ENCODE measurements around the gene GMPR. TPM values are rescaled to one million over a fixed set of nuclear protein-coding genes. Genes with fewer than 3 reads are reported as not detected.

The GMPR gene
- total RNA-seq, 1 donor from 2014 or later: 0.96 TPM

DNA sequence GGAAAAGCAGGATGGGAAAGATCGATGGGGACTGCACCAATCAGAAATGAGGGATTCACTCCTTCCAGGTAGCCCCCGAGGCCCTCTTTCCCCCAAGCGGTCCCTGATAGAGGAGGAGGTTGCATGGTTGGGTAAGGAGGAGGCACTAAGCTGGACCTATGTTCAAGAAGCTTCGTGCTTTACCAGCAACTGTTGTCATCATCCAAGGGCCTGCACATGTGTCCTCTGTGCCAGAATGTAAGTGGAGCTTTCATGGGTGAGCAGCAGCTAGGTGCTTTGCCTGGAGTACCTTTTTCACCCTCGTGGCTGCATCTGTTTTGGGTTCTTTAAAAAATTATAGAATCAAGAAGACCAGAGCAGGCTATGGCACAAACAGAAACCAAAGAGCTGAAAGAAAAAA, 54.0 kb downstream of the GMPR start:
- intact Hi-C loops (cut with micrococcal nuclease): no loop called here
- no peaks in the 10 kb centered on the region for H3K9me3 Mint-ChIP-seq
- no peak overlapping the region for H3K4me3 Mint-ChIP-seq
- no peaks in the 10 kb centered on the region for H3K27me3 Mint-ChIP-seq (ENCODE audit: insufficient read depth)
- no peak for DNase-seq (ENCODE audit: low spot score)
- no peak overlapping the region for H3K27ac Mint-ChIP-seq
- no peaks in the 10 kb centered on the region for H3K4me1 Mint-ChIP-seq (ENCODE audit: low read depth)
- H3K36me3 Mint-ChIP-seq (ENCODE audit: low read depth): no peaks in the 10 kb centered on the region

DNA sequence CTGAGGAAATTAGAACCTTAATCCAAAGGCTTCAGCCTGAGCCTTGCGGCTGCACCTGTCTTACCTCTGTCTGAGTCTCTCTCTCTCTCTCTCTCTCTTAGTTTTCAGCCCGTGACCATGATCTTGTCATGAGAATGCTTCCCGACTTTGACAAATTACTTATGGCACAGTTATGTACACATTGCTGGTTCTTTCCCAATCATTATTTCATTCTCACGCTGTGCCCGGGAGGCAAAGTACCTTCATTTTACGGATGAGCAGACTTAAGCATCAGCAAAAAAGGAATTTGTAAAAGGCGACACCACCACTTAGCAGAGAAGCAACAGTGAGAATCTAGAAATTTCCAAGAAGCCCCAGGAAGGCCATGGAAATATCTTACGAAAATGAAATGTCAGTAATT, 54.6 kb downstream of the GMPR start:
- H3K4me3 Mint-ChIP-seq: no peak overlapping the region
- no peaks in the 10 kb centered on the region for H3K4me1 Mint-ChIP-seq (ENCODE audit: low read depth)
- no peaks in the 10 kb centered on the region for H3K27me3 Mint-ChIP-seq (ENCODE audit: insufficient read depth)
- H3K36me3 Mint-ChIP-seq (ENCODE audit: low read depth): no peaks in the 10 kb centered on the region
- H3K9me3 Mint-ChIP-seq: no peaks in the 10 kb centered on the region
- H3K27ac Mint-ChIP-seq: no peak overlapping the region
- no peak for DNase-seq (ENCODE audit: low spot score)
- intact Hi-C loops (cut with micrococcal nuclease): no loop called here

- Mint-ChIP-seq H3K9me3 (no peaks in the 10 kb centered on the region), H3K4me1 (ENCODE audit: low read depth) (no peaks in the 10 kb centered on the region), H3K27ac (no peak overlapping the region), H3K36me3 (ENCODE audit: low read depth) (peaks cover 3% of the 10 kb centered on the region), H3K4me3 (no peak overlapping the region), H3K27me3 (ENCODE audit: insufficient read depth) (no peaks in the 10 kb centered on the region)
- intact Hi-C loops (cut with micrococcal nuclease): no loop called here
- DNase-seq (ENCODE audit: low spot score): no peak
Measured at GRCh38 chr6:16294371-16294770, 56.0 kb downstream of the GMPR start.

- Mint-ChIP-seq H3K4me3 (no peak overlapping the region), H3K36me3 (ENCODE audit: low read depth) (peaks cover 8% of the 10 kb centered on the region), H3K27ac (no peak overlapping the region), H3K9me3 (no peaks in the 10 kb centered on the region), H3K27me3 (ENCODE audit: insufficient read depth) (no peaks in the 10 kb centered on the region), H3K4me1 (ENCODE audit: low read depth) (no peaks in the 10 kb centered on the region)
- DNase-seq (ENCODE audit: low spot score): no peak
- intact Hi-C loops (cut with micrococcal nuclease): no loop called here
Measured at GRCh38 chr6:16295060-16295459, 56.7 kb downstream of the GMPR start.

DNA sequence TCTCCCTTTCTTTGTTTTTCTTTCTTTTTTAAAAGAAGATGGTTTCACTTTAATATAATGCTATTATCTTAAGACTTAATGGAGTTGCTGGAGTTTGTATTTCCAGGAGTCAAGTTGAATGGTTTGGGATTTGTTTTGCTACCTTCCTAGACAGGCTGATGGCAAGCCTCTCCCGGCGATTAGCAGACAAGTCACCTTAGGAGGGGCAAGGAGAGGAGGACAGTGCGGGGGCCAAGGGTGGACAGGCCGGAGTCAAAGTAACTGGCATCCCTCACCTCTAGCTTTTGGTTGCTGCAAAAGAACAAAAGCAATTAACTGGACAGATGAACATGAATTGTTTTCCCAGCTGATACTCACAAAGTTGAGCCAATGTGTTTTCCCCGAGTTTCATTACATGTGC, 57.1 kb downstream of the GMPR start:
- Mint-ChIP-seq H3K36me3 (ENCODE audit: low read depth) (peaks cover 9% of the 10 kb centered on the region), H3K27me3 (ENCODE audit: insufficient read depth) (no peaks in the 10 kb centered on the region), H3K27ac (no peak overlapping the region), H3K4me3 (no peak overlapping the region), H3K4me1 (ENCODE audit: low read depth) (no peaks in the 10 kb centered on the region), H3K9me3 (no peaks in the 10 kb centered on the region)
- no peak for DNase-seq (ENCODE audit: low spot score)
- intact Hi-C loops (cut with micrococcal nuclease): no loop called here

DNA sequence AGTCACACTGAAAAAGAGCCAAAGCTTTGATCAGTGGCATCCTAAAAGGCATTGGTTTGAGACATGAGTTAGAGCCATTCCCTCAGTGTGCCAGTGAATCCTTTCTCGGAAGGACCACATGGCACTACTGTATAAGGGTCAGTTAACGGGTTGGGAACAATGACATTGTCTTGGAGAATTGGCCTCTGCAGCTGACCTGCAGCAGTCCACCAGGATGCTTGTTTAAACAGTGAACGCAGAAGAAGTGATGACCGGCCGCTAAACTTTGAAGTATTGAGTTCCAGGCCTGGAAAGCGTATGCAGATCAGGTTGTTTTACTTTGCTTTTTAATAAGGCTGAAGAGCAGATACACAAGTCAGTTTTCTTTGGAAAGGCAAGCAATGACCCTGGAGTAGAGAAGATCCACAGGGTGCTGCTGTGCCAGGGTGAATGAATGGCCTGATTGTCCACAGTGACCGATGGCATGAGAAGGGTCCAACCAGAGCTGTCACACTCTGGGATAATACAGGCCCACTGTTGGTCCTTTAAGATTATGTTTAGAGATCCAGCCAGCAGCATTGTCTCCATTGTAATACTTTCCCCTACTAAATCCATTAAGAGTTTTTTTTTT, 57.8 kb downstream of the GMPR start:
- no peak overlapping the region for H3K27ac Mint-ChIP-seq

GRCh38 chr6:16299861-16300260, 61.5 kb downstream of the GMPR start:
- intact Hi-C loops (cut with micrococcal nuclease): no loop called here
- DNase-seq (ENCODE audit: low spot score): no peak
- no peak overlapping the region for H3K4me3 Mint-ChIP-seq
- H3K9me3 Mint-ChIP-seq: no peaks in the 10 kb centered on the region
- no peak overlapping the region for H3K27ac Mint-ChIP-seq
- no peaks in the 10 kb centered on the region for H3K4me1 Mint-ChIP-seq (ENCODE audit: low read depth)
- no peaks in the 10 kb centered on the region for H3K27me3 Mint-ChIP-seq (ENCODE audit: insufficient read depth)
- peaks cover 20% of the 10 kb centered on the region for H3K36me3 Mint-ChIP-seq (ENCODE audit: low read depth)

More for the DNA sequence above, 57.8 kb downstream of the GMPR start:
- Mint-ChIP-seq H3K4me1 (ENCODE audit: low read depth) (no peaks in the 10 kb centered on the region), H3K27me3 (ENCODE audit: insufficient read depth) (no peaks in the 10 kb centered on the region), H3K4me3 (no peak overlapping the region), H3K9me3 (no peaks in the 10 kb centered on the region), H3K36me3 (ENCODE audit: low read depth) (peaks cover 9% of the 10 kb centered on the region)
- DNase-seq (ENCODE audit: low spot score): no peak
- intact Hi-C loops (cut with micrococcal nuclease): no loop called here

- Mint-ChIP-seq H3K4me1 (ENCODE audit: low read depth) (peaks cover 7% of the 10 kb centered on the region), H3K9me3 (no peaks in the 10 kb centered on the region), H3K27me3 (ENCODE audit: insufficient read depth) (no peaks in the 10 kb centered on the region), H3K36me3 (ENCODE audit: low read depth) (peaks cover 22% of the 10 kb centered on the region), H3K27ac (no peak overlapping the region), H3K4me3 (no peak overlapping the region)
- DNase-seq (ENCODE audit: low spot score): no peak
- intact Hi-C loops (cut with micrococcal nuclease): no loop called here
Measured at GRCh38 chr6:16301511-16301910, 63.1 kb downstream of the GMPR start.

GRCh38 chr6:16302721-16303552, 64.5 kb downstream of the GMPR start:
- H3K27ac Mint-ChIP-seq: no peak overlapping the region
- H3K27me3 Mint-ChIP-seq (ENCODE audit: insufficient read depth): no peaks in the 10 kb centered on the region
- no peak for DNase-seq (ENCODE audit: low spot score)
- peaks cover 7% of the 10 kb centered on the region for H3K4me1 Mint-ChIP-seq (ENCODE audit: low read depth)
- H3K4me3 Mint-ChIP-seq: no peak overlapping the region
- intact Hi-C loops (cut with micrococcal nuclease): no loop called here
- H3K9me3 Mint-ChIP-seq: no peaks in the 10 kb centered on the region
- peaks cover 26% of the 10 kb centered on the region for H3K36me3 Mint-ChIP-seq (ENCODE audit: low read depth)

- Mint-ChIP-seq H3K27me3 (ENCODE audit: insufficient read depth) (no peaks in the 10 kb centered on the region), H3K4me3 (no peak overlapping the region), H3K4me1 (ENCODE audit: low read depth) (peaks cover 7% of the 10 kb centered on the region), H3K27ac (no peak overlapping the region), H3K36me3 (ENCODE audit: low read depth) (peaks cover 27% of the 10 kb centered on the region), H3K9me3 (no peaks in the 10 kb centered on the region)
- intact Hi-C loops (cut with micrococcal nuclease): no loop called here
- DNase-seq (ENCODE audit: low spot score): no peak
Measured at GRCh38 chr6:16305246-16305725, 66.9 kb downstream of the GMPR start.

DNA sequence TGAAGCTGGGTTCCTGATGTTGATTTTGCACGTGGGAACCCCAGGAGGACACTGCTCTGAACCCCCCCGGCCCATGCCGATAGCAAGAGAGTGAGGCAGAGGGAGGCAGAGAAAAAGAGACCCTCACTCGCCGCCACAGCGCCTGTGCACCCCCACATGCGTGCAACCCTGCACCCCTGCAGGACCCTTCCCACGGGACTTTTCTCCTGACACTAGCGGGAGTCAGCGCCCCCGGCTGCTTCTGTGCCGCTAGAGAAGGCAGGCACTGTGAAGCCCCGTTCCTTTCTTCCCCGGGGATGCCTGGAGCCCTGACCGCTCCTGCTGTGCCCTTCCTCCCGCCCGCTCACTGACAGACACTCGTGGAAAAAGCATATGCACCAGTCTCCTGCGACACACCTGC, 67.4 kb downstream of the GMPR start:
- no peak for DNase-seq (ENCODE audit: low spot score)
- Mint-ChIP-seq H3K27ac (no peak overlapping the region), H3K4me1 (ENCODE audit: low read depth) (peaks cover 7% of the 10 kb centered on the region), H3K9me3 (no peaks in the 10 kb centered on the region), H3K4me3 (no peak overlapping the region), H3K27me3 (ENCODE audit: insufficient read depth) (no peaks in the 10 kb centered on the region), H3K36me3 (ENCODE audit: low read depth) (peaks cover 27% of the 10 kb centered on the region)
- intact Hi-C loops (cut with micrococcal nuclease): no loop called here

- Mint-ChIP-seq H3K4me3 (no peak overlapping the region), H3K4me1 (ENCODE audit: low read depth) (peaks cover 7% of the 10 kb centered on the region), H3K9me3 (no peaks in the 10 kb centered on the region), H3K27me3 (ENCODE audit: insufficient read depth) (no peaks in the 10 kb centered on the region), H3K36me3 (ENCODE audit: low read depth) (peaks cover 27% of the 10 kb centered on the region), H3K27ac (no peak overlapping the region)
- intact Hi-C loops (cut with micrococcal nuclease): no loop called here
- DNase-seq (ENCODE audit: low spot score): no peak
Measured at GRCh38 chr6:16306334-16306733, 67.9 kb downstream of the GMPR start.

DNA sequence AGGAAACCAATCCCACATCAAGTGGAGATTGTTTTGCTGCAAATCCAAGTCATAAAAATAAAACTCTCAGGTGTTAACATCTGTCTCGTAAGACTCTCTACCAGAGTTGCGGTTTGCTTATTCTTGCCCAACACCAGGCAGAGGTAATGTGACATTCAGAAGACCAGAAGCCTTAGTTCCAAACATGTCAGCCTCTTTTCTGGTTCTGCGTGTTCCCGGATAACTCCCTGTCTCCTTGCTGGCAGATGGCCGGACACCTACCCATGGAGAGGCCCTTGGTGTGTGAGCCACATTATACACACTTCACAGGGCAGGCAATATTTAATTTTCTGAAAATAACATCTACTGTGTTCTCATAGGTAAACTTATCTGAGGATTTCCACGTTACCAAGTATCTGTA, 73.4 kb downstream of the GMPR start:
- no peak overlapping the region for H3K27ac Mint-ChIP-seq
- intact Hi-C loops (cut with micrococcal nuclease): no loop called here
- DNase-seq (ENCODE audit: low spot score): no peak

More for the DNA sequence above, 73.4 kb downstream of the GMPR start:
- Mint-ChIP-seq H3K4me1 (ENCODE audit: low read depth) (peaks cover 1% of the 10 kb centered on the region), H3K36me3 (ENCODE audit: low read depth) (peaks cover 23% of the 10 kb centered on the region), H3K27me3 (ENCODE audit: insufficient read depth) (no peaks in the 10 kb centered on the region), H3K9me3 (no peaks in the 10 kb centered on the region), H3K4me3 (no peak overlapping the region)

Measured in activated T-helper 1 cell treated with anti-CD3 and anti-CD28 coated beads, Interleukin-12 subunit alpha, Interleukin-12 subunit beta, Interleukin-2, Interleukin-4 antibody, amounts not matched to agents 30 ng/mL and 10 ng/mL and 1 ng/mL, durations not matched to agents 14 hours and 24 hours and 36 hours (primary cell).